ENCODE results near the gene KRTAP4-2.
"Not testable (repeated sequence)": the region's sequence is repeated elsewhere in the genome, so short reads cannot be mapped to it uniquely, and the experiment has no call there.

Gene KRTAP4-2

DNA sequence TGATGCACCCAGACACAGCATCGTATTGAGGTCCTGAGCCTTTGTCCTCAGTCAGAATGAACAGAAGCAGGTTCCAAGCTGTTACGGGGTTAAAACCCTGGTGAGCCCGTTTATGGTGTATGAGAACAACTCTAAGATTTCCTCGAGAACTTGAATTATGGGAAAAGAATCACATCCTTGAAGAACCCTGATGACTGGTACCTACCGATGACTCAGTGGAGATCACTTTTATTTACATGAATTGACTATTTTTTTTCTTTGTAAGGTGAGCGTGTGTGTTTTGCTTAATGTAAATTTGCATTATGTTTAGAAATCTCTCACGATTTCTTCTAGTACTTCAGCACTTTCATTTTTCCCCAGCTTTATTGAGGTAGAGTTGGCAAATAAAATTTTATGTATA lies 14.2 kb downstream of the KRTAP4-2 start:
- ATAC-seq (ENCODE audit: insufficient read depth, low read depth): no peak
- no peak for DNase-seq
- Histone ChIP-seq H3K4me3 (ENCODE audit: low read depth in 1 of 2, low read length in 2 of 2) (no peak overlapping the region), H3K4me2 (ENCODE audit: insufficient read depth, low read length) (no peak overlapping the region), H3K27me3 (ENCODE audit: insufficient read depth, low read length, poor library complexity) (no peaks in the 10 kb centered on the region), H3K79me2 (ENCODE audit: insufficient read depth, low read length) (no peaks in the 10 kb centered on the region), H3K36me3 (ENCODE audit: insufficient read depth, low read length) (no peaks in the 10 kb centered on the region), H2AFZ (ENCODE audit: low read depth, low read length) (no peak overlapping the region), H3K4me1 (ENCODE audit: insufficient read depth, low read length) (no peaks in the 10 kb centered on the region), H3K9me3 (ENCODE audit: insufficient read depth, low read length, severe bottlenecking) (no peaks in the 10 kb centered on the region), H3K27ac (ENCODE audit: low read length) (no peak overlapping the region), H3K9ac (ENCODE audit: low read depth, low read length) (no peak overlapping the region), H4K20me1 (ENCODE audit: insufficient read depth, low read length) (no peaks in the 10 kb centered on the region)
- TF ChIP-seq, protein P1, sequence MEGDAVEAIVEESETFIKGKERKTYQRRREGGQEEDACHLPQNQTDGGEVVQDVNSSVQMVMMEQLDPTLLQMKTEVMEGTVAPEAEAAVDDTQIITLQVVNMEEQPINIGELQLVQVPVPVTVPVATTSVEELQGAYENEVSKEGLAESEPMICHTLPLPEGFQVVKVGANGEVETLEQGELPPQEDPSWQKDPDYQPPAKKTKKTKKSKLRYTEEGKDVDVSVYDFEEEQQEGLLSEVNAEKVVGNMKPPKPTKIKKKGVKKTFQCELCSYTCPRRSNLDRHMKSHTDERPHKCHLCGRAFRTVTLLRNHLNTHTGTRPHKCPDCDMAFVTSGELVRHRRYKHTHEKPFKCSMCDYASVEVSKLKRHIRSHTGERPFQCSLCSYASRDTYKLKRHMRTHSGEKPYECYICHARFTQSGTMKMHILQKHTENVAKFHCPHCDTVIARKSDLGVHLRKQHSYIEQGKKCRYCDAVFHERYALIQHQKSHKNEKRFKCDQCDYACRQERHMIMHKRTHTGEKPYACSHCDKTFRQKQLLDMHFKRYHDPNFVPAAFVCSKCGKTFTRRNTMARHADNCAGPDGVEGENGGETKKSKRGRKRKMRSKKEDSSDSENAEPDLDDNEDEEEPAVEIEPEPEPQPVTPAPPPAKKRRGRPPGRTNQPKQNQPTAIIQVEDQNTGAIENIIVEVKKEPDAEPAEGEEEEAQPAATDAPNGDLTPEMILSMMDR (IDR thresholded peaks at IDR 0.05; ENCODE audit: borderline replicate concordance, extremely low read depth, low read length, poor library complexity, severe bottlenecking): no peak
- TF ChIP-seq EZH2 (IDR thresholded peaks at IDR 0.05; ENCODE audit: borderline replicate concordance, low read depth, low read length, severe bottlenecking): no peak

DNA sequence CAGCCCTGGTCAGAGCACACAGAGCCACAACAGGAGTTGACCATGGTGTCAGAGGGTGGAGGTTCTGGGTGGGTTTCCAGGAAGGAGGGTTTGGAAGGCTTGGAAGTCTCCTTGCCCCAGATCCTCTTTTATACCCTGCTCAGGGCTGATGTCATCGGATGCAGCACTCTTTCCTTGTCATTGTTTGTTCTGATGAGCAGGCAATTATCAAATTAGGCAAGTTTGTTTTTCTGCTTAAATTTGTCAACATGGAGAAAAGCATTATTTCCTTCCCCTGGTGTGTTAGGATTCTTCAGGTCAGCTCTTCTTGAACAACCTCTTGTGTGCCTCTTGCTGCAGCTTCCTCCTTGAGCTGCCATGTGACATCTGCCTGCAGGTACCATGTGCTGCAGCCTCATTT lies 17.4 kb downstream of the KRTAP4-2 start, which contains the start of gene KRTAP4-4:
Gene KRTAP4-4, minus strand, starts transcription at position 101 of the 400 bp plus-strand sequence. Its CDS starts 57 bp downstream, at position 44.
- no peak within 1 kb of the TSS for H3K27ac ChIP-seq (ENCODE audit: low read length)
- H3K27me3 ChIP-seq (ENCODE audit: insufficient read depth, low read length, poor library complexity): no peaks in the 10 kb centered on the region
- H3K79me2 ChIP-seq (ENCODE audit: insufficient read depth, low read length): no peaks in the 10 kb centered on the region
- no peak for DNase-seq
- H3K4me3 ChIP-seq (ENCODE audit: low read depth in 1 of 2, low read length in 2 of 2): no peak within 1 kb of the TSS
- no peak within 1 kb of the TSS for H3K9ac ChIP-seq (ENCODE audit: low read depth, low read length)
- no peaks in the 10 kb centered on the region for H3K9me3 ChIP-seq (ENCODE audit: insufficient read depth, low read length, severe bottlenecking)
- no peaks in the 10 kb centered on the region for H4K20me1 ChIP-seq (ENCODE audit: insufficient read depth, low read length)
- no peak for TF ChIP-seq EZH2 (IDR thresholded peaks at IDR 0.05; ENCODE audit: borderline replicate concordance, low read depth, low read length, severe bottlenecking)
- TF ChIP-seq, protein P1 (IDR thresholded peaks at IDR 0.05; ENCODE audit: borderline replicate concordance, extremely low read depth, low read length, poor library complexity, severe bottlenecking): no peak
- ATAC-seq (ENCODE audit: insufficient read depth, low read depth): no peak
- no peak within 1 kb of the TSS for H2AFZ ChIP-seq (ENCODE audit: low read depth, low read length)
- no peaks in the 10 kb centered on the region for H3K4me1 ChIP-seq (ENCODE audit: insufficient read depth, low read length)
- H3K36me3 ChIP-seq (ENCODE audit: insufficient read depth, low read length): no peaks in the 10 kb centered on the region
- H3K4me2 ChIP-seq (ENCODE audit: insufficient read depth, low read length): no peak within 1 kb of the TSS

GRCh38 chr17:41160190-41160589 lies 17.8 kb downstream of the KRTAP4-2 start:
- not testable (repeated sequence) for H3K4me2 ChIP-seq (ENCODE audit: insufficient read depth, low read length); ATAC-seq (ENCODE audit: insufficient read depth, low read depth); H3K27me3 ChIP-seq (ENCODE audit: insufficient read depth, low read length, poor library complexity); DNase-seq; H3K9me3 ChIP-seq (ENCODE audit: insufficient read depth, low read length, severe bottlenecking); H3K9ac ChIP-seq (ENCODE audit: low read depth, low read length); H3K4me1 ChIP-seq (ENCODE audit: insufficient read depth, low read length); H2AFZ ChIP-seq (ENCODE audit: low read depth, low read length); H3K36me3 ChIP-seq (ENCODE audit: insufficient read depth, low read length); H3K79me2 ChIP-seq (ENCODE audit: insufficient read depth, low read length); H3K27ac ChIP-seq (ENCODE audit: low read length); H4K20me1 ChIP-seq (ENCODE audit: insufficient read depth, low read length); H3K4me3 ChIP-seq (ENCODE audit: low read depth in 1 of 2, low read length in 2 of 2)

- peaks cover 10% of the 10 kb centered on the region for H3K27me3 ChIP-seq (ENCODE audit: insufficient read depth, low read length, poor library complexity)
- H3K4me3 ChIP-seq (ENCODE audit: low read depth in 1 of 2, low read length in 2 of 2): no peak overlapping the region
- no peak for DNase-seq
- H3K9ac ChIP-seq (ENCODE audit: low read depth, low read length): no peak overlapping the region
- no peaks in the 10 kb centered on the region for H3K9me3 ChIP-seq (ENCODE audit: insufficient read depth, low read length, severe bottlenecking)
- no peaks in the 10 kb centered on the region for H4K20me1 ChIP-seq (ENCODE audit: insufficient read depth, low read length)
- H3K4me1 ChIP-seq (ENCODE audit: insufficient read depth, low read length): no peaks in the 10 kb centered on the region
- H3K27ac ChIP-seq (ENCODE audit: low read length): no peak overlapping the region
- no peak overlapping the region for H3K4me2 ChIP-seq (ENCODE audit: insufficient read depth, low read length)
- H3K36me3 ChIP-seq (ENCODE audit: insufficient read depth, low read length): no peaks in the 10 kb centered on the region
- ATAC-seq (ENCODE audit: insufficient read depth, low read depth): no peak
- TF ChIP-seq EZH2 (IDR thresholded peaks at IDR 0.05; ENCODE audit: borderline replicate concordance, low read depth, low read length, severe bottlenecking): no peak
- TF ChIP-seq, protein P1 (IDR thresholded peaks at IDR 0.05; ENCODE audit: borderline replicate concordance, extremely low read depth, low read length, poor library complexity, severe bottlenecking): no peak
- H2AFZ ChIP-seq (ENCODE audit: low read depth, low read length): no peak overlapping the region
- no peaks in the 10 kb centered on the region for H3K79me2 ChIP-seq (ENCODE audit: insufficient read depth, low read length)
Measured at GRCh38 chr17:41153856-41154255, 24.2 kb downstream of the KRTAP4-2 start.
